GM13977 (cell line): ENCODE results near the gene GLRX5.

ENCODE experiments used
- DNase-seq: peaks from one replicate; pipeline ENCODE4 v3.0.0; 2012; ENCODE audit warnings: low spot score
- in situ Hi-C: fragments of 300-500 bp; cut with MboI; formaldehyde crosslinking; loops from one replicate; pipeline ENCODE4 v1.12.0; 2022; ENCODE audit warnings: low sequenced_read_pairs, low pct_unique_long_range_greater_than_20kb, mixed read lengths, inconsistent platforms; ENCODE audit not compliant: unreplicated experiment
- TF ChIP-seq, protein P1 (sequence below): IDR thresholded peaks from 2 replicates; pipeline ENCODE4 v1.5.1; 2012; ENCODE audit warnings: mild to moderate bottlenecking, control low read depth; ENCODE audit not compliant: insufficient read depth; ENCODE audit errors: extremely low read depth, missing control alignments

Gene GLRX5

DNA sequence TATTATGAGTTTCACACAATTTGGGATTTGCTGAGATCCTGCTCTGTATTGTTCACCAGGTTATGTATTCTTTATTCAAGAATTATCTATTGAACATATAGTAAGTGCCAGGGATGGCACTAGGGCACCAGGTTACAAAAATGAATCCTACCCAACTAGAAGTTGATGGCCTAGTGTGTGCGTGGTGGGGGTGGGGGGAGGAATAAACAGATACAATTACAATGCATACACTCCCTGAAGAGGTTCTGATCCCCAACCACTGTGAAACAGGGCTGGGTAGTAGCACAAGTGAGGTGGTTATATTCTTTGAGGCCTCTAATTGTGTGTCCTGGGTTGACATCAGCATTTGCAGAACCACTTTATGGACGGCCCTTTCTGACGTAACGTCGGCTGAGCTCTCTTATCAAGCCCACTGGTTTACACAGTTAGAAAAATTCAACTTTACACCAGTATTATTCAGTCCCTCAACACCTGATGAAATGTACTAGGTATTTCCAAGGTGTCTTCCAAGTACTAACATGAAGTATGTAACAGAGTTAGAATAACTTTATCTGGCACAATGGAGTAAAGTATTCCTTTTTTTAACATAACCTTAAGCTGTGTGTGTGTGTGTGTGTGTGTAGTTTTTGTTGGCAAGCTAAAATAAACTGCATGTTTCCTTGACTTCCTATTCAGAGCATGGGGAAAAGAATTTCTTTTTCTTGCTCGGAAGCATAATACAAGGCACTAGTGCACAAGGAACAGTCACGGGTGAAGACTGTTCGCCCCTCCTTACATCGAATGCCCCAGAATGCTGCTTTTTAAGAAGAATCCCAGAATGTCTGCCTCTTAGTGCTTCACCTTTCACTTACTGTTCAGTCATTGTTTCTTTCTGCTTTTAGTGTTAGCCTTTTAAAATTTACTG is 8.1 kb upstream of the GLRX5 start:
- in situ Hi-C loops: loop anchor here (5.0 kb wide), 1 partner anchor 74 kb away; no protein-coding TSS in a partner anchor
- TF ChIP-seq, protein P1, sequence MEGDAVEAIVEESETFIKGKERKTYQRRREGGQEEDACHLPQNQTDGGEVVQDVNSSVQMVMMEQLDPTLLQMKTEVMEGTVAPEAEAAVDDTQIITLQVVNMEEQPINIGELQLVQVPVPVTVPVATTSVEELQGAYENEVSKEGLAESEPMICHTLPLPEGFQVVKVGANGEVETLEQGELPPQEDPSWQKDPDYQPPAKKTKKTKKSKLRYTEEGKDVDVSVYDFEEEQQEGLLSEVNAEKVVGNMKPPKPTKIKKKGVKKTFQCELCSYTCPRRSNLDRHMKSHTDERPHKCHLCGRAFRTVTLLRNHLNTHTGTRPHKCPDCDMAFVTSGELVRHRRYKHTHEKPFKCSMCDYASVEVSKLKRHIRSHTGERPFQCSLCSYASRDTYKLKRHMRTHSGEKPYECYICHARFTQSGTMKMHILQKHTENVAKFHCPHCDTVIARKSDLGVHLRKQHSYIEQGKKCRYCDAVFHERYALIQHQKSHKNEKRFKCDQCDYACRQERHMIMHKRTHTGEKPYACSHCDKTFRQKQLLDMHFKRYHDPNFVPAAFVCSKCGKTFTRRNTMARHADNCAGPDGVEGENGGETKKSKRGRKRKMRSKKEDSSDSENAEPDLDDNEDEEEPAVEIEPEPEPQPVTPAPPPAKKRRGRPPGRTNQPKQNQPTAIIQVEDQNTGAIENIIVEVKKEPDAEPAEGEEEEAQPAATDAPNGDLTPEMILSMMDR: no peak
- DNase-seq: no peak

GRCh38 chr14:95527387-95528002 is 7.4 kb upstream of the GLRX5 start:
- in situ Hi-C loops: loop anchor here (5.0 kb wide), 1 partner anchor 75 kb away; no protein-coding TSS in a partner anchor
- DNase-seq: no peak
- TF ChIP-seq, protein P1: peak; percentile 73

DNA sequence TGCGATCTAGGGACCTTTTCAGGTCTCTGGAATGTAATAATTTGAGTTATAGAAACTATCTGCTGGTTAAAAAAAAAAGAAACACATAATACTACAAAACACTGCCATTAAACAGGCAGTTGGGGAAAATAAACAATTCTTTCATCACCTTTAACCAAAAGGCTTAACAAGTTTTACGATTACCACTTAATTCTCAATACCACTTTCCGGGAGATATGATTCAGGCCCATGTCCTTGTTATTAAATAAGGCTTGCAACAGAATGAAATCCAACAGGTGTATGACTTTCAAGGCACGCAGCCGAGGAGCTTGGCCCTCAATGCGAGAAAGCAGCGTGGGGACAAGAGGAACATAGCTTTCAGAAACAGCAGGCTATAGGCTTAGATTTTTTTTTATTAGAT is 5.6 kb upstream of the GLRX5 start:
- TF ChIP-seq, protein P1: no peak
- no peak for DNase-seq
- in situ Hi-C loops: loop anchor here (5.0 kb wide), 1 partner anchor 77 kb away; no protein-coding TSS in a partner anchor

GRCh38 chr14:95530473-95531276 is 4.2 kb upstream of the GLRX5 start:
- DNase-seq: no peak
- TF ChIP-seq, protein P1: no peak
- in situ Hi-C loops: no loop called here

DNA sequence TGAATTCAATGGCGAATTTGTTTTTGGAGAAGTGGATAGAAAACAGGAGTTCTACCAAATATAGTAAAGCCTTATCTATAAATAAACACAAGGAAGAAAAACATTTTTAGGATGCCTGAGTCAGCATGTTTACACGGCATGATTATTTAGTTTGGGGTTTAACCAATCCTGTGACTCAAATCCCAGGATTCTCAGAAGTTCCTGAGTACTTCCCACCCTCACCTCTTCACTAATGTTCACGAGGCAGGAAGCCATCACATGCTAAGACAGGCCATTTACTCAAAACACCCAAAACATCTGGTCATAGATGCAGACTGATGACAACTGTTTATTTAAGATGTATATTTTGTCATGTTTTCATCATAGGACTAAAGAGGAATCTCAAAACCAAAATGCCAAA is 3.4 kb upstream of the GLRX5 start:
- TF ChIP-seq, protein P1: no peak
- no peak for DNase-seq
- in situ Hi-C loops: no loop called here

- in situ Hi-C loops: no loop called here
- TF ChIP-seq, protein P1: no peak
- no peak for DNase-seq
These were observed 2.9 kb upstream of the GLRX5 start for GRCh38 chr14:95531969-95532368.
